Cardiac fibroblast (primary cell): ENCODE data around the gene RIOK3.
A peak's percentile ranks its signal among the peaks of the same experiment; 100 is the strongest.
"Not testable (repeated sequence)": the region's sequence is repeated elsewhere in the genome, so short reads cannot be mapped to it uniquely, and the experiment has no call there.

Experiments used
- DNase-seq, 2 donors: peaks; one replicate each; pipeline versions ENCODE4 v3.0.0 to v3.0.0-alpha.2; 2010; ENCODE audit warnings: low read depth in 2 of 2
- H3K4me3 ChIP-seq, 2 donors: replicated peaks in 1 of 2; 1 replicate in 1 of 2; 2 replicates in 1 of 2; pipeline ENCODE4 v1.5.1; 2011; ENCODE audit warnings: low read depth in 2 of 2, low read length in 2 of 2, mild to moderate bottlenecking in 2 of 2, moderate library complexity in 1 of 2
- CTCF ChIP-seq: IDR thresholded peaks from one replicate; pipeline ENCODE4 v1.5.1; 2011; ENCODE audit warnings: low read depth, mild to moderate bottlenecking, low read length, inconsistent platforms

Gene RIOK3

DNA sequence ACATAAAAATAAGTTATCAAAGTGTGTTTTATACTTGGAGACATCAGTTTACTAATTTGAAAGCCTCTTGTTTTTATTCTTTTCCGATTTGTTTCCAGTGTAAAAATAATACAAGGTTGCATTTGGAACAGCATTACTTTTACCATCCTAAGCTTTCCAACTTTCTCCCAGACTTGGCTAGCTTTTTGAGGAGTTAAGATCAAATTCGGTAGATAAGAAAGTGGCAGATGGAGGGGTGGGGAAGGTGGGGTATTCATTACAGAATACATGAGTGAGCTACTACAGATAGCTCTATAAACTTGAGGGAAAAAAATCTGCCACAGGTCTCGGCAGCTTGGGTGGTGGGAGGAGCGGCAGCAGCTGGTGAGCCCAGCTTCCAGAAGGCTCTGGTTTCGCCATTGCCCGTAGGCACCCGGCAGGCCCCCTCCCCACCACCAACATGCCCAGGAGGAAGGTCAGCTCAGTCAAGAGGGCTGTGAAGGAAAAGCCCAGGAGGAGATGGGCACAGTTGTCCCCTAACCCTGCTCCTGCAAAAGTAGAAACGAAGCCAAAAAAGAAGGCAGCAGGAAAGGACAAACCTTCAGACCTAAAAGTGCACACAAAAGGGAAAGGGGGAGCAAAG lies 31.6 kb downstream of the RIOK3 start:
- no peak for TF ChIP-seq CTCF
- no peak for DNase-seq
- no peak overlapping the region for H3K4me3 ChIP-seq

DNA sequence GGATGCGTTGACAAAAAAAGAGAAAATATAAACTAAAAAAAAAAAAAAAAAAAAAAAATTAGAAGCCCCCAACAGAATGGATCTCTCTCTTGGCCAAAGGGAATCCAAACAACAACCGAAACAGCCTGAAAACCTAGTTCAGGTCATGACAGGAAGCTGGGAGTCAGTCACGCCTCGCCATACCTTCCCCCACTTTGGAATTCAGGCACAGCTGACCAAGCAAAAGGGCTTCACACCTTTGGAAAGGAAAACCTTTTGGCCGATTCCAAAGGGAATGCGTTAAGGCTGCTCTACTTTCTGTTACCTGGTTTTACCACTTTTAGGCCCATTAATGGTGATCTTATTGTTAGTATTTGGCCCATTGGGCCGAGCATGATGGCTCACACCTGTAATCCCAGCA lies 32.3 kb downstream of the RIOK3 start:
- no peak for DNase-seq
- H3K4me3 ChIP-seq = no peak overlapping the region
- TF ChIP-seq CTCF = no peak

DNA sequence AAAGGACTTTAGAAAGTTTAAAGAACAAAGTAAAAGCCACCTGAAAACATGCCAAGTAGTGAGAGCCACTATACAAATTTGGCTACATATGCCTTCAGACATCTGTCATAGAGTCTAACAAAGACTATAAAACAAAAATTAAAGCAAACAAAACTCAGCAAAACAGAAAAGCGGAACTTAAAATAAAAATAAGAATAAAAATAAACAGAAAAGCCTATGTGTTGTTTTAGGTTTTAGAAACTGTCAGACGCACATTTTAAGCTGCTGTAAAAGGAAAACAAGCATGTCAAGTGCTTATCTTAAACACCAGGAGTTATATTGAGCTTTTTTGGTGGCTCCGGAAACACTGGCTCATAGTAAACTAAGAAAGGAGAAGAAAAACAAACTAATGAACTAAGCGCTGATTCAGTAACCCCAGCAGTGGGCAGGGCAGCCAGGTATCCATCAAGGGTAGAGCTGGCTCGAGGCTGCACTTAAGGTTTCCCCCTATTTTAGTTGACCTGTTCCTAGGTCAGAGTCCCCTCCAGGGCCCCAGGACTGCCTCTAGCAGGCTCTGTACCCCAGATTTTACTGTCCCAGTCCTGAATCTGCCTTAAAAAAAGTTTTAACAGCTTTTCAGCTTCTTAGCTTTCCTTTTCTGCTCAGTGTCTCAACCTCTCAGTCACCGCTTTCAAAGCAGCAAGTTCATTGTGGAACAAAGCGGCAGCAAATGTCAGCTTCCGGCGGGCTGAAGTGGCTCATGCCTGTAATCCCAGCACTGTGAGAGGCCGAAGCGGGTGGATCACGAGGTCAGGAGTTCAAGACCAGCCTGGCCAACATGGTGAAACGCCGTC lies 34.9 kb downstream of the RIOK3 start:
- no peak overlapping the region for H3K4me3 ChIP-seq
- DNase-seq = peak; percentile 21 to 26
- no peak for TF ChIP-seq CTCF

DNA sequence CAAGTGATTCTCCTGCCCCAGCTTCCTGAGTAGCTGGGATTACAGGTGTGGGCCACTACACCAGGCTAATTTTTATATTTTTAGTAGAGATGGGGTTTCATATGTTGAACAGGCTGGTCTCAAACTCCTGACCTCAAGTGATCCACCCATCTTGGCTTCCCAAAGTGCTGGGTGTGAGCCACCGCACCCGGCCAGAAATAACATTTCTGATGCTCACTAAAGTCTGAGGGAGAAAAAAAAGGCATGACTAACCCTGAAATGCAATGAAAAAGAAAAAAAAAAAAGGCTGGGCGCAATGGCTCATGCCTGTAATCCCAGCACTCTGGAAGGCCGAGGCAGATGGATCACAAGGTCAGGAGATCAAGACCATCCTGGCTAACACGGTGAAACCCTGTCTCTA lies 36.5 kb downstream of the RIOK3 start:
- not testable (repeated sequence) for H3K4me3 ChIP-seq
- peak in 1 of 2 donors; percentile 63 for DNase-seq

DNA sequence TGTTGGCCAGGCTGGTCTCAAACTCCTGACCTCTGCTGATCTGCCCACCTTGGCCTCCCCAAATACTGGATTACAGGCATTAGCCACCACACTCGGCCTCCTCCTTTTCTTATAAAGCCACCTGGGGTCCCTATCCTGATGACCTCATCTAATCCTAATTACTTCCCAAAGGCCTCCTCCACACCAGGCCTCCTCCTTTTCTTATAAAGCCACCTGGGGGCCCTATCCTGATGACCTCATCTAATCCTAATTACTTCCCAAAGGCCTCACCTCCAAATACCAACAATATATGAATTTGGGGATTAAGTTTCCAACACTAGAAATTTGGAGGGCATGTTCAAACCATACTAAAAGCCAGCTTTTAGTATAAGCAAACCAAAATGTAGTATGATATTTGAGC lies 40.6 kb downstream of the RIOK3 start:
- DNase-seq = no peak
- TF ChIP-seq CTCF = no peak
- H3K4me3 ChIP-seq = no peak overlapping the region

GRCh38 chr18:23494992-23495391 lies 41.9 kb downstream of the RIOK3 start:
- DNase-seq = no peak
- no peak for TF ChIP-seq CTCF
- no peak overlapping the region for H3K4me3 ChIP-seq

DNA sequence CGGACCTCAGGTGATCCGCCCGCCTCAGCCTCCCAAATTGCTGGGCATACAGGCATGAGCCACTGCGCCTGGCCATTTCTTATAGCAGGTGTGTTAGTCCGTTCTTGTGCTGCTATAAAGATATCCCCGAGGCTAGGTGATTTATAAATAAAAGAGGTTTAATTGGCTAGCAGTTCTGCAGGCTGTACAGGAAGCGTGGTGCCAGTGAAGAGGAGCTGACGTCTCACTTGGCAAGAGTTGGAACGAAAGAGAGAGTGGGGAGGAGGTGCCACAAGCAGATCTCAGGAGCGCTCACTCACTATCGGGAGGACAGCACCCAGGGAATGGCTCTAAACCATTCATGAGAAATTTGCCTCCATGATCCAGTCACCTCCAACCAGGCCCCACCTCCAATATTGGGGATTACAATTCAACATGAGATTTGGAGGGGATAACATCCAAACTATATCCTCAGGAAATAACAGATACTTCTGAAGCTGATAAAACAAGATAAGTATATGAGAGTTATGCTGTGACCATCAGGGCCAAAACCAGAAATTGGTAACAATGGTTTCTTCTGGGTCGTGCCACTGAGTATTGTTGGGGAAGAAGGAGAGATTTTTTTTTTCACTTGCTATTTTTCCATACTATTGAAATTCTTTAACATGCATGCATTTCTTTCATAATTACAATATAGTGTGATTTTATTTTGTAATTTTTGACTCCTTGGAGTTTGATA lies 42.8 kb downstream of the RIOK3 start:
- no peak overlapping the region for H3K4me3 ChIP-seq
- TF ChIP-seq CTCF = no peak
- no peak for DNase-seq
